Subcutaneous adipose tissue (tissue), 4 donors: ENCODE results near the gene KIFAP3. TPM values are rescaled to one million over a fixed set of nuclear protein-coding genes. Genes with fewer than 3 reads are reported as not detected.

Source experiments
- total RNA-seq, 4 donors: library from RNA; depleted of rRNA; stranded (reverse); fragments of >200 nt; gene quantifications; one replicate each; pipeline ENCODE4 v1.1.0, GENCODE V29; 2016
- TF ChIP-seq, protein P1 (sequence below): fragments of 450-650 bp; IDR thresholded peaks from one replicate; pipeline ENCODE4 v1.5.1; 2016; ENCODE audit warnings: low read depth, mild to moderate bottlenecking, control low read depth, antibody characterized with exemption, moderate library complexity

KIFAP3 gene
- total RNA-seq, 4 donors from 2014 or later = 23.4 to 35.2 (median 30.4) TPM

DNA sequence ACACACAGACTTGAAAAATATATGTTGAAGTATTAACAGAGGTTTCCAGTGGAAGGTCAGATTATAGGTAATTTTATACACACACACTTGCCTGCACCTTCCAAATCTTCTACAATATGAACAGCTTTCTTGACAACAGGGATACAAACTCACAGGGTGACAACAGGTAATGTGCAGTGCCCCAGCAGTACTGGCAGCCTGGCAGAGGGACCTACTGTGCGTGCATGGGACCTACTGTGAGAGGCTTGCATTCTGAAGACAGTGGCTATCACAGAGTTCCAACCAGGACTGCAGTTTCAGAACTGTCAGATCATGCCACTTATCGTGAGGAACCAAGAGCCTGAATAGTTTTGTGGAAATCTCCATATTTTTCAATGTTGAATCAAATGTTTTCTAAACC is 184.6 kb downstream of the KIFAP3 start:
- TF ChIP-seq, protein P1, sequence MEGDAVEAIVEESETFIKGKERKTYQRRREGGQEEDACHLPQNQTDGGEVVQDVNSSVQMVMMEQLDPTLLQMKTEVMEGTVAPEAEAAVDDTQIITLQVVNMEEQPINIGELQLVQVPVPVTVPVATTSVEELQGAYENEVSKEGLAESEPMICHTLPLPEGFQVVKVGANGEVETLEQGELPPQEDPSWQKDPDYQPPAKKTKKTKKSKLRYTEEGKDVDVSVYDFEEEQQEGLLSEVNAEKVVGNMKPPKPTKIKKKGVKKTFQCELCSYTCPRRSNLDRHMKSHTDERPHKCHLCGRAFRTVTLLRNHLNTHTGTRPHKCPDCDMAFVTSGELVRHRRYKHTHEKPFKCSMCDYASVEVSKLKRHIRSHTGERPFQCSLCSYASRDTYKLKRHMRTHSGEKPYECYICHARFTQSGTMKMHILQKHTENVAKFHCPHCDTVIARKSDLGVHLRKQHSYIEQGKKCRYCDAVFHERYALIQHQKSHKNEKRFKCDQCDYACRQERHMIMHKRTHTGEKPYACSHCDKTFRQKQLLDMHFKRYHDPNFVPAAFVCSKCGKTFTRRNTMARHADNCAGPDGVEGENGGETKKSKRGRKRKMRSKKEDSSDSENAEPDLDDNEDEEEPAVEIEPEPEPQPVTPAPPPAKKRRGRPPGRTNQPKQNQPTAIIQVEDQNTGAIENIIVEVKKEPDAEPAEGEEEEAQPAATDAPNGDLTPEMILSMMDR = no peak

DNA sequence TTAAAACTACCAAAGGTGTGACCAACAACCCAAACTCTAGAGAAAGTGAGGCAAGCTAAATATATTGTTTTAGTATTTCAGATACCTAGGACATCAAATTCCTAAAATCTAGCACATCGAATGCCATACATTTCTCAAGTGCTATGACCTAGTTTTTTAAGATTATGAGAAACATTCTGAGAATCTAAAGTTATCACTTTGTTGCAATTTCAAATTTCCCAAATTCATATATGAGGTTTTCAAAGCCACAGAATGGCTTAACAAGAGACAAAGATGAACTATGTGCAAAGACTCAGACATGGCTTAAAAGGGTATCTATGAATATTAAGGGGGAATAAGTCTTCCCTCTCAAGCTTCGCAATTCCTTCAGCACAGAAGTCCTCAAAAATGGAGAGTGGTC is 187.6 kb downstream of the KIFAP3 start:
- TF ChIP-seq, protein P1 = no peak

GRCh38 chr1:169886422-169886821 is 188.1 kb downstream of the KIFAP3 start:
- TF ChIP-seq, protein P1 = no peak

GRCh38 chr1:169885207-169885606 is 189.3 kb downstream of the KIFAP3 start:
- TF ChIP-seq, protein P1 = no peak

DNA sequence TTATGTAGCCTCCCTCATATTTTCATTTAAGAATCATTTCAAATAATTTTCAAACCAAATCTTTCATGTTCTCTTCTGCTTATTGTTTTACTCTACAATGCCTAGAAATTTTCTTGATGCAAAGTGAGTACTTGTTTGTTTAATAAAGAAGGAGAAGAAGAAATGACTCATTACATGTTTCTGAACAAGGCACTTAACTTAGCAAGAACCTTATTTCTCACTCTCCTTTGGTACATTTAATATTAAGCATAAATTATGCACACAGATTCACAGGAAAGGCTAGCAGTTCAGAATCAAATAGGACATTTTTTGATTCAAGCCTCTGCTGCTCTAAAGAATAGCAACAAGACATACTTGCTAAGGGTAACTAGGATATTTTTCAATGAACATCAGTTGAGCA is 189.9 kb downstream of the KIFAP3 start:
- TF ChIP-seq, protein P1 = no peak

DNA sequence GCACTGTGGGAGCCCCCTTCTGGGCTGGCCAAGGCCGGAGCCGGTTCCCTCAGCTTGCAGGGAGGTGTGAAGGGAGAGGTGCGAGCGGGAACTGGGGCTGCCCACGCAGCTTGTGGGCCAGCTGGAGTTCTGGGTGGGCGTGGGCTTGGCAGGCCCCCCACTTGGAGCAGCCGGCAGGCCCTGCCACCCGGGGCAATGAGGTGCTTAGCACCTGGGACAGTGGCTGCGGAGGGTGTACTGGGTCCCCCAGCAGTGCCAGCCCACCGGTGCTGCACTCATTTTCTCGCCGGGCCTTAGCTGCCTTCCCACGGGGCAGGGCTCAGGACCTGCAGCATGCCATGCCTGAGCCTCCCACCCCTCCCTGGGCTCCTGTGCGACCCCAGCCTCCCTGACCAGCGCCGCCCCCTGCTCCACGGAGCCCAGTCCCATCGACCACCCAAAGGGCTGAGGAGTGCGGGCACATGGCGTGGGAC is 192.4 kb downstream of the KIFAP3 start:
- TF ChIP-seq, protein P1 = no peak

DNA sequence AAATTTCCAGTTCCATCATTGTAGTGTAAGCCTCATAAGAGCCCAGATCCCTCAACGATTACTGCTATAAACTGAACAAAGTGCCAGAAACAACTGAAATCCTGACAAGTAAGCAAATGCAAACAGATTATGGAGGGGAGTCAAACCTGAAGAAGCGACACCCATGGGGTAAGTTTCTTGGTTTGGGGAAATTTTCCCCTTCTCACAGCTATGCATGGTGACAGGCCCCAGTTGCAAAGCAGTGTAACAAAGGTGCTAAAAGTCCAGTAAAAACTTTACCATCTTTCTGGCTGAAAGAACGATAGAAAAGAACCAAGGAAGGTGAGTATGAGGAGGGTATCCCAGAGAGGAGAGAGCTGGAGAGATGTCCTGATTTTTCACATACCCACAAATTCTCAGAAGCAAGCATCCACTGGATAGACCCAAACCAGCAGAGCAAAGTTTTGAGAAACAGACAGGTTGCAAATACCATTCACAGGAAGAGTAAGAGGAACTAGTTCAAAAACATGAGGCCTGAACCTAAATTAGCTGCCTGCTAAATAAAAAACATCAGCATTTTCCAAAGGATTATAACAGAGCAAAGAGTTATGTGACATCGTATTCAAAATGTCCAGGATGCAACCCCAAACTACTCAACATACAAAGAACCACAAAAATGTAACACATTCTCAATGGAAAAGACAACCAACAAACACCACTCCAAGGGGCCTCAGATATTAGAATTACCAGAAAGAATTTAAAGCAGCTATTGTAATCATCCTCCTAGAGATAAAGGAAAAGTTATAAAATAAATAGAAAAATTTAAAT is 195.3 kb downstream of the KIFAP3 start:
- TF ChIP-seq, protein P1 = no peak
